Stimulated activated CD4-positive, alpha-beta T cell treated with anti-CD3 and anti-CD28 coated beads, Interleukin-15, amount 100 ng/mL, for 1 hour (primary cell): ENCODE results near the gene CCDC59.
"Not testable (repeated sequence)": the region's sequence is repeated elsewhere in the genome, so short reads cannot be mapped to it uniquely, and the experiment has no call there.

Experiments
- DNase-seq, 2 donors: peaks; one replicate each; pipeline ENCODE4 v3.0.0-alpha.2; 2020; ENCODE audit warnings: low read depth in 1 of 2, low spot score in 1 of 2

CCDC59 gene, protein sequence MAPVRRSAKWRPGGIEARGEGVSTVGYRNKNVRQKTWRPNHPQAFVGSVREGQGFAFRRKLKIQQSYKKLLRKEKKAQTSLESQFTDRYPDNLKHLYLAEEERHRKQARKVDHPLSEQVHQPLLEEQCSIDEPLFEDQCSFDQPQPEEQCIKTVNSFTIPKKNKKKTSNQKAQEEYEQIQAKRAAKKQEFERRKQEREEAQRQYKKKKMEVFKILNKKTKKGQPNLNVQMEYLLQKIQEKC

DNA sequence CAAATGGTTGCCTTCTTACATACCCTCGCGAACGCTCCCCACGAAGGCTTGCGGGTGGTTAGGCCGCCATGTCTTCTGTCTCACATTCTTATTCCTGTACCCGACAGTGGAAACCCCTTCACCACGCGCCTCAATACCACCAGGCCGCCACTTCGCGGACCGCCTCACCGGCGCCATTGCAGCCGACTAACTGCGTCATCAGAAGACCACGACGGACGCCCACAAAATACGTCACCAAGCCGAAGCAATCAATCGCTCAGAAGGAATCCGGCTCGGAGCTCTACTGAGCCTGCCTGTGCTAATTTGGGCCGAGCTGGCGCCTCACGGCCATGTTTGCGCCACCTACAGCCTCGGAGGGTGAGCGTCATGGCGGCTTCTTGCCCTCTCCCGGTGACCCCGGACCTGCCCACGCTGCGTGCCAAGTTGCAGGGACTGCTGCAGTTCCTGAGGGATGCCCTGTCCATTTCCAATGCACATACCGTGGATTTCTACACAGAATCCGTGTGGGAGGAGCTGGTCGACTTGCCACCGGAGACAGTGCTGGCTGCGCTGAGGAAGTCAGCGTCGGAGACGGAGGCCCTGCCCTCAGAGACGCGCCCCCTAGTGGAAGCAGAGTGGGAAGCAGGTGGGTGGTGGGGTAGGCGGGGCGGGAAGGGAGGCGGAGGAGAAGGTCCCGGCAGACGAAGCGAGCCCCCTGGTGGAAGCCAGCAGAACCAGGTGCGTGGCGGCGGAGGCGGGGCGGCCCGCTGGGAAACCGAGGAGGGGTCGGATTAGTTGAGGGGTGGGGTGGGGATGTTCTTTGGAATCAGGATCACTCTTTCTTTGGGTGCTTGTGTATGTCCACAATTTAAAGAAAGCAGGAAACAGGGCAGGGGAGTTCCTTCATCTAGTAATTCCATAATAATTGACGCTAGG lies at the start of gene CCDC59, which contains the start of gene METTL25:
Gene CCDC59 (minus strand): TSS at position 188 of the 915 bp plus-strand sequence. CDS start 11 bp downstream, at position 177.
Gene METTL25 (plus strand): TSS at position 330 of the 915 bp plus-strand sequence. CDS start 37 bp downstream, at position 367.
- DNase-seq: peak; percentile 94 to 97

GRCh38 chr12:82407481-82407880 lies 49.3 kb upstream of the CCDC59 start:
- DNase-seq: no peak

- no peak for DNase-seq
These were observed 48.5 kb upstream of the CCDC59 start for GRCh38 chr12:82406651-82407050.

DNA sequence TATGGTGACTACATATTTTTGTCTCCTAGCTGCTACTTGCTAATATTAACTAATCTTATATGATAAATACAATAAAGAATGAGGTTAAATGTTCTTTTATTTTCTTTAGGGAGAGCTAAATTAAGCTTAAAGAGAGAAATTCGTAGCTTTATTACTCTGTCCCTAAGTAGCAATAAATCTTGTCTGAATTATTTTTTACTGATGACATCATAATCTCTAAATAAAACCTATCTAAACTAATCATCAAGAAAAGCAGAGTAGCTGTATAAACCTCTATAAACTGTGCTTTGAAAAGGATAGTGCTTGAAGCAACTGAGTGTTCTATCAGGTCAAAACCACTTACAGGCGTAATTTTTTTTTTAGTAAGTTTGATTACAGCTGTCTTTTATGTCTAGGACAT lies 42.6 kb upstream of the CCDC59 start:
- no peak for DNase-seq

DNA sequence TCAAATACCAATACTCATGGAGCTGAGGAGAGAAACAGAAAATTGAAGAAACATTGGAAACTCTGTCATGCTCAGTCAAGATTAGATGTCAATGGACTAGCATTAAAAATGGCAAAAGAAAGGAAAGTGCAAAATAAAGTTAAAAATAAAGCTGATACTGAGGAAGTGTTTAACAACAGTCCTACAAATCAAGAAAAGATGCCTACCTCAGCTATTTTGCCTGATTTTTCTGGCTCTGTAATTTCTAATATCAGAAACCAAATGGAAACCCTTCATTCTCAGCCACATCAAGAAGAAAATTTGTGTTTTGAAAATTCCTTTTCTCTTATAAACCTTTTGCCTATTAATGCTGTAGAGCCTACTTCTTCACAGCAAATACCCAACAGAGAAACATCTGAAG lies 40.7 kb upstream of the CCDC59 start:
- DNase-seq: no peak

DNA sequence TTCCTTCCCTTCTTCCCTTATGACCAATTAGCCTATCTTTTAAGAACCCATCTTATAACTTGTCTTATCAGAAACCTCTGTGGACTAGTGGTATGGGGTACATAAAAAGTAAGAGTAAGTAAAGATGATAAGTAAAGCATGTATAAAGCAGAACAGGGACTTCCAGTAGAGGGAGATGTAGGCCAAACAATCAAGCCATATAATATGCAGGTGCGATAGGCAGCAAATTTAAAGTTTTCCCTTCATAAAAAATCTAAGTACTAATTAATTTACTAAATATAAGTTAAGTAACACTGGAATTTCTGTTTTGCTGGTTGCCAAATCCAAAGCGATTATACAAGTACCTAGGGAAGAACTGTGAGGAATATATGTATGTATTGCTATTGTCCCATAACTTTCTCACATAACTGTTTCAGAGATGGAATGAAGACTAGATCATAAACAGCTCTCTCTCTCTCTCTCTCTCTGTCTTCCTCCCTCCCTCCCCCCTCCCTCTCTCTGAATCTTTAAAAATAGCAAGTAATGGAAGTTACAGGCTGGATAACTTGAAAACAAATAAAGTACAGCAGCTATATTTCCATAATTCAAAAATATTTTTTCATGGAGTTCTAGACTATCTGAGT lies 25.9 kb upstream of the CCDC59 start:
- DNase-seq: no peak

- no peak for DNase-seq
These were observed 20.8 kb upstream of the CCDC59 start for GRCh38 chr12:82378997-82379396.

DNA sequence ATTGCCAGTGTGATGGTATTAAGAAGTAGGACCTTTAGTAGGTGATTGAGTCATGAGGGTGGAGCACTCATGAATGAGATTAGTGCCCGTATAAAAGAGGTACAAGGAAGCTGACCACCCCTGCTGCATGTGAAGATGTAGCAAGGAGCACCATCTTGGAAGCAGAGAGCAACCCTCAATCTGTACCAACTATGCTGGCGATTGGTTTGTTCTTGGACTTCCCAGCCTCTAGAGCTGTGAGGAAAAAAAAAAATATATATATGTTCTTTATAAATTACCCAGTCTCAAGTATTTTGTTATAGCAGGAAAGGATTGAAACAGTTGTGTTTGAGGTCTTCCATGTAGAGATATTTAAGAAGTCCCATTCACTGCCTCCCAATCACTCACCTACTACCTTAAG lies 17.0 kb upstream of the CCDC59 start:
- no peak for DNase-seq

- DNase-seq: no peak
These were observed 8.0 kb upstream of the CCDC59 start for GRCh38 chr12:82366197-82366596.

GRCh38 chr12:82363990-82364389 lies 5.8 kb upstream of the CCDC59 start:
- no peak for DNase-seq

DNA sequence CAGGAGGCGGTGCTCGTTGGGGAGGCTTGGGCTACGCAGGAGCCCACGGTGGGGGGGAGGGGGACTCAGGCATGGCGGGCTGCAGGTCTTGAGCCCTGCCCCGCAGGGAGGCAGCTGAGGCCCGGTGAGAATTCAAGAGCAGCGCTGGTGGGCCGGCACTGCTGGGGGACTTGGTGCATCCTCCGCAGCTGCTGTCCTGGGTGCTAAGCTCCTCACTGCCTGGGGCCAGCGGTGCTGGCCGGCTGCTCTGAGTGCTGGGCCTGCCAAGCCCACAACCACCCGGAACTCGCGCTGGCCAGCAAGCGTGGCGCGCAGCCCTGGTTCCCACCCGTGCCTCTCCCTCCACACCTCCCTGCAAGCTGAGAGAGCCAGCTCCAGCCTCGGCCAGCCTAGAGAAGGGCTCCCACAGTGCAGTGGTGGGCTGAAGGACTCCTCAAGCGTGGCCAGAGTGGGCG lies 3.3 kb upstream of the CCDC59 start:
- no peak for DNase-seq

GRCh38 chr12:82360834-82361233 lies 2.6 kb upstream of the CCDC59 start:
- not testable (repeated sequence) for DNase-seq

DNA sequence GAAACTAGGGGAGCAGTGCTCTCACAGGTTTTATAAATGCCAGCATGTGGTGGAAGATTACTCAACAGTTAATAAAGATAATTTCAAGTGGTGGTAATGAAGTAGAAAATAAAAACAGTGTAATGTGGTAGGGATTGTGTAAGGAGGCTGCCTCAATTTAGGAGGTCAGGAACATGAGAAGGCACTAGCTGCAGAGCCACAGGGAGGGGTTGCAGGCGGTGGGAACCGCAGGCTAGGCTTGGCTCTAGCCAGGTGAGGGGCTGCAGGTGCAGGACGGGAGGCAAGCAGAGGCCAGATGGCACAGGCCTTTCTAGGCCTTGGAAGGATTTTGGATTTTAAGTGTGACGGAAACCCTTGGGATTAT lies 910 bp upstream of the CCDC59 start:
- DNase-seq: no peak

DNA sequence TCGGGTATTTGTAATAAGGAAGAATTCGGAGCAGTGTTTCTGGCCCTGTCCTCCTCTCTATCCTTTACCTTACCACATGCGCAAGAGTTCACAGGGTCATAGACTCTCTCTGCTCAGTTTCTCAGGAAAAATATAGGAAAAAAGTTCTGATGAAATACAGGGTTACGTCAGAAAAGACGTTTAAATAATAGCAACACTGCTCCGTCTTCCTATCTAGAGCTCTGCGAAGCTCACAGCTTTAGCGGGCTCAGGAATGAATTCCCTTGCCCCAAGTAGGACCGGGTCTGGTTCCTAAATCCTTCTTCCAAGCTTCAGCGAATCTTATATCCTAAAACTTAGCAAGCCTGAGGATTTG lies 365 bp downstream of the CCDC59 start:
- no peak for DNase-seq

DNA sequence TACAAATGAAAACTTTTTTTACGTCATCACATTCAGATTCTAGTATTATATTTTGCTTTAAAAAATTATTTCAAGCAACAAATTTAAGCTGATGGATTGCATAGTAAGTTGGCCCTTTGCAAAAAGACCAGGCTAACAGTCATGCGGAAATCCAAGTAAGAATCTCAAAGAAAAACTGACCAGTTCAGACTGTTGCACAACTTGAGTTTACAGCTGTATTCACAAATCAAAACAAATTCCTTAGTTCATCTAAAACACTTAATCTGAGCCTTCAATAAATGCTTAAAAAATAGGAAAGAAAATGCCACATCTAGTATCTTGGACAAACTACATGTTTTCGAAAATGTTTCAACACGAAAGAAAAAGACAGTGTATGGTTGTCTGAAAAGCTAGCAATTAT lies 847 bp downstream of the CCDC59 start:
- no peak for DNase-seq

GRCh38 chr12:82351390-82351789 lies 6.8 kb downstream of the CCDC59 start:
- no peak for DNase-seq

DNA sequence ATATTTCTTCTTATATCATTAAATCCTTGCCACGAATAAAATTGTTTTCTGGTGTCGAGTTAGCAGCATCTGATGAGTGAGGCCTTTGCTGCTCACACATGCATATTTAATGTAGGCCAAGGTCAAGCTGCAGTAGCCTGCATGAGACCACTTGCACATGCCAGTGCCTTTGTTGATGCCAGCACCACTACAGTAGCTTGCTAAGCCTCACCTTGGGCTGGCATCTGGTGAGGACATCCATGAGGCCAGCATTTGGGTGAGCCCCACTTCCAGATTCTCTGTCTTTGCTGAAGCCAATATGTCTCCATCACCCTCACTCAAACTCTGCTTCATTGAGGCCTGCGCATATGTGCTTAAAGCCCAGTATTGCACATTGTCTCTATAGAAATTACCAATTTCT lies 8.0 kb downstream of the CCDC59 start:
- DNase-seq: no peak

- no peak for DNase-seq
These were observed 28.7 kb downstream of the CCDC59 start for GRCh38 chr12:82329508-82329907.

DNA sequence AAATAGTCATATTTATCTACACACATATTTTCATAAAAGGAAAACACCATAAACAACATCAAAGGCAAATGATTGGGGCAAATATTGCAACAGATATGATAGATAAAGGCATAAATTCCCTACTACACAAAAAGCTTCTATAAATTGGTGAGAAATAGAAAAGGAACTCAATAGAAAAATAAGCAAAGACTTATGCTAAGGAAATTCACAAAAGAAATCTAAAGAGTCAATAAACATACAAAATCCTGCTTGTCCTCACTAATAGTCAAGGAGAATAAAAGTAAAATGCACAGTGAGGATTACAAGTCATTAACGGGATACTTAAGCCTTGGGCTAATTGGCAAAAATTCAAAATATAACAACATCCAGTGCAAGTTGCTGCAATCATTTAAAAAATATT lies 30.3 kb downstream of the CCDC59 start:
- DNase-seq: no peak

DNA sequence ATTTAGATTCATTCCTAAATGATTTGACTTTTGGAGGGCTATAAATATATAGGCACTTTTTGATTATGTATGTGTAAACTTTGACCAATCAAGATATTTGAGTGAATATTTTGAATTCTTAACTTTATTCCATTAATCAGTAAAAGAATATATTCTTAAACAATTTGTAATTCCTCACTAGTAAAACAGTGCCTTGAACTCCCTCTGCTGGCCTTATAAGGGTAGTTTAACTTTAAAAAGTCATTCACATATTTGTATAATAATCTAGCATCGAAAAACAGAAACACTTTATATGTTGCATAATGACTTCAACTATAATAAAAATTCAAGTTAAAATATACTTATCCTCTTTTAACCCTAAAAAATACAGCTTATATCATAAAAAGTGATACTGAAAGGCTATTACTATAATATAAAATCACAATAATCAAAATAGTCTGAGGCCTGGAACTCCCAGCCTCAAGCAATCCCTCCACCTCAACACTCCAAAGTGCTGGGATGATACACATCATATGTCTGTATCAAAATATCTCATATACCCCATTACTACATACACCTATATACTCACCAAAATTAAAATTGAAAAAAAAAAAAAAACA lies 31.2 kb downstream of the CCDC59 start:
- DNase-seq: no peak

DNA sequence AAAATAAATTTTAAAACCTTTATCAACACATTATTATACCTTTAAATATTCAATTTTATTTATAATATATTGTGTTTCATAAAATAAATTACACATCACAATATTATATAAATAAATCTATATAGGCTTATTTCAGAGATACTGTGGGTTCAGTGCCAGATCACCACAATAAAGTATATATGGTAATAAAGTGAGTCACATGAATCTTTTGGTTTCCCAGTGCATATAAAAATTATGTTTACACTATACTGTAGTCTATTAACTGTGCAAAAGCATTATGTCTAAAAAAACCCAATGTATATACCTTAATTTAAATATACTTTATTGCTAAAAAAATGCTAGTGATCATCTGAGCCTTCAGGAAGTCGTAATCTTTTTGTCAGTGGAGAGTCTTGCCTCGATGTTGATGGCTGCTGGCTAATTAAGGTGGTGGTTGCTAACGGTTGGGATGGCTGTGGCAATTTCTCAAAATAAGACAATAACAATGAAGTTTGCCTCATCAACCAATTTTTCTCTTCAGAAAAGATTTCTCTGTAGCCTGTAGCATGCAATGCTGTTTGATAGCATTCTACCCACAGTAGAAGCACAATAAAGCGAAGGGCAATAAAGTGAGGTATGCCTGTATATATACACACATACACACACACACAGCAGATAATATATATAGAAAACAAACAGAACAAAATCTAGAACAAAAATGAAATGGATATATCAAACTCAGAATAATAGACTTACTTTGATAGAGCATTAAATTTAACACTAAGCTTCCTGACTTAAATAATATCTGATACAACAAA lies 32.4 kb downstream of the CCDC59 start:
- no peak for DNase-seq
